Colonic mucosa (tissue), 4 donors: ENCODE results near the gene TUBD1. TPM values are rescaled to one million over a fixed set of nuclear protein-coding genes. Genes with fewer than 3 reads are reported as not detected.
A peak's percentile ranks its signal among the peaks of the same experiment; 100 is the strongest.

ENCODE experiments used
- DNase-seq: peaks from one replicate; pipeline ENCODE4 v3.0.0-alpha.2; 2020
- H3K27ac ChIP-seq: fragments of 200-600 bp; one replicate; pipeline ENCODE4 v1.8.0; 2021
- H3K27me3 ChIP-seq: fragments of 200-600 bp; one replicate; pipeline ENCODE4 v1.8.0; 2021
- H3K36me3 ChIP-seq: fragments of 200-600 bp; one replicate; pipeline ENCODE4 v1.8.0; 2021
- H3K4me1 ChIP-seq: fragments of 200-600 bp; one replicate; pipeline ENCODE4 v1.8.0; 2021; ENCODE audit warnings: mild to moderate bottlenecking
- H3K4me3 ChIP-seq: fragments of 200-600 bp; one replicate; pipeline ENCODE4 v1.8.0; 2021
- H3K9ac ChIP-seq, 2 donors: one replicate each; pipeline ENCODE4 v1.7.0; 2013; ENCODE audit warnings: control low read depth in 2 of 2, low read depth in 2 of 2, low read length in 2 of 2
- H3K9me3 ChIP-seq: fragments of 200-600 bp; one replicate; pipeline ENCODE4 v1.8.0; 2021
- intact Hi-C: fragments of 100-400 bp; cut with DNase I; formaldehyde crosslinking; loops from one replicate; pipeline ENCODE4 v1.14.1; 2022
- total RNA-seq, 2 donors: library from RNA; stranded (reverse); fragmentation: NEBNext Ultra II Directional in 1 of 2; extraction: Animal tissue kit (Norgen Biotek cat#: 25700) in 1 of 2; gene quantifications; one replicate each; pipeline ENCODE4 v1.2.1, GENCODE V29; 2021
- TF ChIP-seq, protein P1 (sequence below): fragments of 200-600 bp; IDR thresholded peaks from one replicate; pipeline ENCODE4 v1.8.0; 2022; ENCODE audit warnings: antibody characterized with exemption, mild to moderate bottlenecking
- donor health status: healthy.
- donor health status: DM: no; HTN: no; CAD: no.
- donor health status: DM: no; HTN: no; CAD: no.

The TUBD1 gene
- total RNA-seq, 2 donors from 2014 or later: 5.9 to 7.9 TPM

GRCh38 chr17:59899099-59899498, 6.4 kb upstream of the TUBD1 start:
- H3K27me3 ChIP-seq: no peaks in the 10 kb centered on the region
- H3K27ac ChIP-seq: no peak overlapping the region
- no peaks in the 10 kb centered on the region for H3K9me3 ChIP-seq
- no peaks in the 10 kb centered on the region for H3K36me3 ChIP-seq
- H3K4me3 ChIP-seq: no peak overlapping the region
- DNase-seq: no peak
- intact Hi-C loops: no loop called here
- H3K9ac ChIP-seq: no peak overlapping the region
- no peaks in the 10 kb centered on the region for H3K4me1 ChIP-seq
- TF ChIP-seq, protein P1, sequence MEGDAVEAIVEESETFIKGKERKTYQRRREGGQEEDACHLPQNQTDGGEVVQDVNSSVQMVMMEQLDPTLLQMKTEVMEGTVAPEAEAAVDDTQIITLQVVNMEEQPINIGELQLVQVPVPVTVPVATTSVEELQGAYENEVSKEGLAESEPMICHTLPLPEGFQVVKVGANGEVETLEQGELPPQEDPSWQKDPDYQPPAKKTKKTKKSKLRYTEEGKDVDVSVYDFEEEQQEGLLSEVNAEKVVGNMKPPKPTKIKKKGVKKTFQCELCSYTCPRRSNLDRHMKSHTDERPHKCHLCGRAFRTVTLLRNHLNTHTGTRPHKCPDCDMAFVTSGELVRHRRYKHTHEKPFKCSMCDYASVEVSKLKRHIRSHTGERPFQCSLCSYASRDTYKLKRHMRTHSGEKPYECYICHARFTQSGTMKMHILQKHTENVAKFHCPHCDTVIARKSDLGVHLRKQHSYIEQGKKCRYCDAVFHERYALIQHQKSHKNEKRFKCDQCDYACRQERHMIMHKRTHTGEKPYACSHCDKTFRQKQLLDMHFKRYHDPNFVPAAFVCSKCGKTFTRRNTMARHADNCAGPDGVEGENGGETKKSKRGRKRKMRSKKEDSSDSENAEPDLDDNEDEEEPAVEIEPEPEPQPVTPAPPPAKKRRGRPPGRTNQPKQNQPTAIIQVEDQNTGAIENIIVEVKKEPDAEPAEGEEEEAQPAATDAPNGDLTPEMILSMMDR: no peak

GRCh38 chr17:59897090-59897489, 4.3 kb upstream of the TUBD1 start:
- no peaks in the 10 kb centered on the region for H3K4me1 ChIP-seq
- H3K27ac ChIP-seq: no peak overlapping the region
- H3K9me3 ChIP-seq: no peaks in the 10 kb centered on the region
- H3K9ac ChIP-seq: no peak overlapping the region
- no peak for DNase-seq
- H3K4me3 ChIP-seq: no peak overlapping the region
- H3K36me3 ChIP-seq: no peaks in the 10 kb centered on the region
- TF ChIP-seq, protein P1: no peak
- intact Hi-C loops: no loop called here
- no peaks in the 10 kb centered on the region for H3K27me3 ChIP-seq

GRCh38 chr17:59893676-59894100, 945 bp upstream of the TUBD1 start:
- H3K9me3 ChIP-seq: no peaks in the 10 kb centered on the region
- peak overlapping the region; percentile 99 for H3K4me3 ChIP-seq
- TF ChIP-seq, protein P1: no peak
- intact Hi-C loops: no loop called here
- H3K36me3 ChIP-seq: no peaks in the 10 kb centered on the region
- no peaks in the 10 kb centered on the region for H3K27me3 ChIP-seq
- H3K4me1 ChIP-seq: no peaks in the 10 kb centered on the region
- H3K27ac ChIP-seq: peak overlapping the region; percentile 85
- DNase-seq: no peak
- H3K9ac ChIP-seq: peak overlapping the region; percentile 78 to 97

GRCh38 chr17:59892251-59892923, 356 bp downstream of the TUBD1 start:
- peak; percentile 31 for DNase-seq
- TF ChIP-seq, protein P1: no peak
- no peaks in the 10 kb centered on the region for H3K4me1 ChIP-seq

GRCh38 chr17:59890720-59891119, 2.0 kb downstream of the TUBD1 start:
- H3K27me3 ChIP-seq: no peaks in the 10 kb centered on the region
- no peaks in the 10 kb centered on the region for H3K9me3 ChIP-seq
- no peak overlapping the region for H3K9ac ChIP-seq
- intact Hi-C loops: no loop called here
- no peaks in the 10 kb centered on the region for H3K4me1 ChIP-seq
- TF ChIP-seq, protein P1: no peak
- no peak overlapping the region for H3K4me3 ChIP-seq
- no peaks in the 10 kb centered on the region for H3K36me3 ChIP-seq
- no peak overlapping the region for H3K27ac ChIP-seq
- DNase-seq: no peak

More at GRCh38 chr17:59892251-59892923, 356 bp downstream of the TUBD1 start:
- Histone ChIP-seq H3K9me3 (no peaks in the 10 kb centered on the region), H3K4me3 (peak overlapping the region; percentile 99), H3K27me3 (no peaks in the 10 kb centered on the region), H3K27ac (peak overlapping the region; percentile 85), H3K36me3 (no peaks in the 10 kb centered on the region), H3K9ac (peak overlapping the region; percentile 51 to 78)
- intact Hi-C loops: no loop called here
